Ishikawa (cell line): ENCODE measurements around the gene ARHGAP26.

Experiments used
- CEBPB ChIP-seq: IDR thresholded peaks from 2 replicates; pipeline ENCODE4 v1.6.1; 2012
- CREB1 ChIP-seq: IDR thresholded peaks from 2 replicates; pipeline ENCODE4 v1.6.1; 2012; ENCODE audit warnings: low read depth
- EGR1 ChIP-seq: IDR thresholded peaks from 2 replicates; pipeline ENCODE4 v1.6.1; 2012
- EP300 ChIP-seq: IDR thresholded peaks from 2 replicates; pipeline ENCODE4 v1.6.1; 2012; ENCODE audit warnings: borderline replicate concordance
- NFIC ChIP-seq: IDR thresholded peaks from 2 replicates; pipeline ENCODE4 v1.6.1; 2012
- RAD21 ChIP-seq: IDR thresholded peaks from 2 replicates; pipeline ENCODE4 v1.6.1; 2012; ENCODE audit warnings: low read depth
- REST ChIP-seq: IDR thresholded peaks from 2 replicates; pipeline ENCODE4 v1.6.1; 2012; ENCODE audit warnings: low read depth, mild to moderate bottlenecking
- TAF1 ChIP-seq: IDR thresholded peaks from 2 replicates; pipeline ENCODE4 v1.6.1; 2012; ENCODE audit warnings: low read depth, mild to moderate bottlenecking
- TCF12 ChIP-seq: IDR thresholded peaks from 2 replicates; pipeline ENCODE4 v1.6.1; 2012; ENCODE audit warnings: low read depth
- TEAD4 ChIP-seq: IDR thresholded peaks from 2 replicates; pipeline ENCODE4 v1.6.1; 2012
- YY1 ChIP-seq: IDR thresholded peaks from 2 replicates; pipeline ENCODE4 v1.6.1; 2012; ENCODE audit warnings: low read depth
- TF ChIP-seq, protein P1 (sequence below): IDR thresholded peaks from 2 replicates; pipeline ENCODE4 v1.6.1; 2012
- TF ChIP-seq, protein P2 (sequence below): IDR thresholded peaks from 2 replicates; pipeline ENCODE4 v1.6.1; 2012

DNA sequence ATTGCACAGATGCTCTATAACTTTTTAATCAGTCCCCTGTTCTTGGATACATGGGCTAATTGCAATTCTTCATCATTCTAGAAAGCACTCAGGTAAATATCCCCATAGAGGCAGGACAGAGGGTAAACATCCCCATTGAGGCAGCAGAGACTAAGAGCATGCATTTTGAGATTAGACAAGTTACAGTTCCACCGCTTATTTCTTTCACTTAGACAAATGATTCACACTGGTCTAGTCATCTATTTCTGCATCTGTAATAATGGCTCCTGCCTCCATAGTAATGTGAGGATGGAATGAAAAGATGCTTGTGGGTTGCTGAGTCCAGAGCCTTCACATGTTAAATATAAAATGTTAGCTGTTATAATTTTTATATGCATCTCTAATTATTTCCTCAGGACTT lies 276.9 kb downstream of the ARHGAP26 start:
- TF ChIP-seq EP300: no peak
- no peak for TF ChIP-seq NFIC
- no peak for TF ChIP-seq YY1
- no peak for TF ChIP-seq REST
- TF ChIP-seq, protein P1, sequence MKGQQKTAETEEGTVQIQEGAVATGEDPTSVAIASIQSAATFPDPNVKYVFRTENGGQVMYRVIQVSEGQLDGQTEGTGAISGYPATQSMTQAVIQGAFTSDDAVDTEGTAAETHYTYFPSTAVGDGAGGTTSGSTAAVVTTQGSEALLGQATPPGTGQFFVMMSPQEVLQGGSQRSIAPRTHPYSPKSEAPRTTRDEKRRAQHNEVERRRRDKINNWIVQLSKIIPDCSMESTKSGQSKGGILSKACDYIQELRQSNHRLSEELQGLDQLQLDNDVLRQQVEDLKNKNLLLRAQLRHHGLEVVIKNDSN: no peak
- TF ChIP-seq TCF12: no peak
- TF ChIP-seq, protein P2, sequence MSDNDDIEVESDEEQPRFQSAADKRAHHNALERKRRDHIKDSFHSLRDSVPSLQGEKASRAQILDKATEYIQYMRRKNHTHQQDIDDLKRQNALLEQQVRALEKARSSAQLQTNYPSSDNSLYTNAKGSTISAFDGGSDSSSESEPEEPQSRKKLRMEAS: no peak
- no peak for TF ChIP-seq CEBPB
- TF ChIP-seq EGR1: no peak
- TF ChIP-seq TEAD4: no peak
- TF ChIP-seq CREB1: no peak
- no peak for TF ChIP-seq TAF1
- no peak for TF ChIP-seq RAD21
